Natural killer cell treated with Interleukin-12 subunit alpha and Interleukin-12 subunit beta and Interleukin-15 and Interleukin-18, amount 100 ng/mL, for 72 hours (primary cell): ENCODE results near the gene FBF1. TPM values are rescaled to one million over a fixed set of nuclear protein-coding genes. Genes with fewer than 3 reads are reported as not detected.
"Not testable (repeated sequence)": the region's sequence is repeated elsewhere in the genome, so short reads cannot be mapped to it uniquely, and the experiment has no call there.

ENCODE experiments used
- ATAC-seq, 2 donors: fragments of 150-1000 bp; cut with Tn5 transposase in 1 of 2; sonication (Bioruptor Pico), chemical (Tn5 transposase) in 1 of 2; 2 replicates each; pipeline ENCODE4 v1.10.0; 2021
- DNase-seq: peaks from one replicate; pipeline ENCODE4 v3.0.0; 2022; ENCODE audit warnings: low spot score
- H3K27ac Mint-ChIP-seq, 2 donors: 1 replicate in 1 of 2; 2 replicates in 1 of 2; pipeline ENCODE4 v1.8.0; 2022; ENCODE audit warnings: mixed read lengths in 2 of 2, mild to moderate bottlenecking in 1 of 2, moderate library complexity in 1 of 2
- H3K27me3 Mint-ChIP-seq, 2 donors: 1 replicate in 1 of 2; 2 replicates in 1 of 2; pipeline ENCODE4 v1.8.0; 2022; ENCODE audit warnings: mixed read lengths in 2 of 2
- H3K36me3 Mint-ChIP-seq: one replicate; pipeline ENCODE4 v1.8.0; 2022; ENCODE audit warnings: mixed read lengths
- H3K4me1 Mint-ChIP-seq, 2 donors: 1 replicate in 1 of 2; 2 replicates in 1 of 2; pipeline ENCODE4 v1.8.0; 2022; ENCODE audit warnings: low read depth in 2 of 2, mixed read lengths in 2 of 2, mild to moderate bottlenecking in 1 of 2
- H3K4me3 Mint-ChIP-seq: one replicate; pipeline ENCODE4 v1.8.0; 2022; ENCODE audit warnings: mixed read lengths
- H3K9me3 Mint-ChIP-seq: 2 replicates; pipeline ENCODE4 v1.8.0; 2022; ENCODE audit warnings: mixed read lengths
- total RNA-seq, 2 donors: library from RNA; stranded (reverse); gene quantifications; one replicate each; pipeline ENCODE4 v1.2.3, GENCODE V29; 2022

Gene FBF1
- total RNA-seq, 2 donors from 2014 or later = 10.2 to 34.4 TPM

DNA sequence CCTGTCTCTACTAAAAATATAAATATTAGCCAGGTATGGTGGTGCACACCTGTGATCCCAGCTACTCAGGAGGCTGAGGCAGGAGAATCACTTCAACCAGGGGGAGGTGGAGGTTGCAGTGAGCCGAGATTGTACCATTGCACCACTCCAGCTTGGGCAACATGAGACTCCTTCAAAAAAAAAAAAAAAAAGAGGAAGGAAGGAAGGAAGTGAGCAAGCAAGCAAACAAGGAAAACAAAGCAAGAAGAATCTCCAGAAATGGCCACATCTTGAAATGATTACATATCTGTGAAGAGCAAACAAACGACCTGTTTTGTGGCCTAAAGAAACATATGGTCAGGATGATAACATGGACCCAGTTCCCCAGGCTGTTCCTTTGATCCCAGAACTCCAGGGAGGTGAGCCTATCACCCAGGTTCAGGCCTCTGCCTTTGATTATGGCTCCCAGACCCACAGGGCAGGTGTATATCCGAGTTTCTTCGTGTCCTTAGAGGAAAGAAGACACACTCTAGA, 29.2 kb upstream of the FBF1 start:
- H3K4me3 Mint-ChIP-seq = no peak overlapping the region
- DNase-seq (no peak), ATAC-seq (no peak)
- peaks cover 6% of the 10 kb centered on the region for H3K36me3 Mint-ChIP-seq
- H3K9me3 Mint-ChIP-seq = no peaks in the 10 kb centered on the region
- H3K27ac Mint-ChIP-seq = peak overlapping the region in 1 of 2 donors; percentile 29
- peaks cover 9 to 11% of the 10 kb centered on the region in 2 donors for H3K4me1 Mint-ChIP-seq
- H3K27me3 Mint-ChIP-seq = no peaks in the 10 kb centered on the region

DNA sequence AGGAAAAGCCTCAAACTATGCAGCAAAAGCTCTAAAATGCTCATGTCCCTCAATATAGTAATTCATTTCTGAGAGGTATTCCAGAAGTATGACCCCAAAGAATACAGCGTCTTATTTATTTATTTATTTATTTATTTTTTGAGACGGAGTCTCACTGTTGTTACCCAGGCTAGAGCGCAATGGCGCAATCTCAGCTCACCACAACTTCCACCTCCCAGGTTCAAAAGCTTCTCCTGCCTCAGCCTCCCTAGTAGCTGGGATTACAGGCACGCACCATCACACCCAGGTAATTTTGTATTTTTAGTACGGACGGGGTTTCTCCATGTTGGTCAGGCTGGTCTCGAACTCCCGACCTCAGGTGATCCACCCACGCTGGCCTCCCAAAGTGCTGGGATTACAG, 28.2 kb upstream of the FBF1 start:
- ATAC-seq, H3K27me3 Mint-ChIP-seq, DNase-seq, H3K4me3 Mint-ChIP-seq, H3K27ac Mint-ChIP-seq, H3K9me3 Mint-ChIP-seq, H3K36me3 Mint-ChIP-seq: not testable (repeated sequence)
- H3K4me1 Mint-ChIP-seq = peaks cover 9 to 11% of the 10 kb centered on the region in 2 donors

DNA sequence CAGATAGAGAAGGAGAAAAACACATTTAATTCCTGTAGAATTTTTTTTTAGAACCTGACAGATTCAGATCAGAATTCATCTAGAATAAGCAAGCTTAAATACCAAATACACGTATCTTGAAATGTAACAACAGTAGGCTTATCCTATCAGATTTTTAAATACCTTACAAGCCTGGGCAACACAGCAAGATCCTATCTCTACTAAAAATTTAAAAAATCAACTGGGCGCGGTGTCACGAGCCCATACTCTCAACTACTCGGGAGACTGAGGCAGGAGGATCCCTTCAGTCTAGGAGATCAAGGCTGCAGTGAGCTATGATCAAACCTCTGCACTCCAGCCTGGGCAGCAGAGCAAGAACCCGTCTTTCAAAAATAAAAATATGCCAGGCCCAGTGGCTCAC, 24.6 kb upstream of the FBF1 start:
- Mint-ChIP-seq H3K4me1 (peaks cover 3 to 6% of the 10 kb centered on the region in 2 donors), H3K36me3 (peaks cover 6% of the 10 kb centered on the region), H3K9me3 (no peaks in the 10 kb centered on the region), H3K27ac (peak overlapping the region in 1 of 2 donors; percentile 17), H3K27me3 (no peaks in the 10 kb centered on the region), H3K4me3 (no peak overlapping the region)
- DNase-seq (no peak), ATAC-seq (no peak)

DNA sequence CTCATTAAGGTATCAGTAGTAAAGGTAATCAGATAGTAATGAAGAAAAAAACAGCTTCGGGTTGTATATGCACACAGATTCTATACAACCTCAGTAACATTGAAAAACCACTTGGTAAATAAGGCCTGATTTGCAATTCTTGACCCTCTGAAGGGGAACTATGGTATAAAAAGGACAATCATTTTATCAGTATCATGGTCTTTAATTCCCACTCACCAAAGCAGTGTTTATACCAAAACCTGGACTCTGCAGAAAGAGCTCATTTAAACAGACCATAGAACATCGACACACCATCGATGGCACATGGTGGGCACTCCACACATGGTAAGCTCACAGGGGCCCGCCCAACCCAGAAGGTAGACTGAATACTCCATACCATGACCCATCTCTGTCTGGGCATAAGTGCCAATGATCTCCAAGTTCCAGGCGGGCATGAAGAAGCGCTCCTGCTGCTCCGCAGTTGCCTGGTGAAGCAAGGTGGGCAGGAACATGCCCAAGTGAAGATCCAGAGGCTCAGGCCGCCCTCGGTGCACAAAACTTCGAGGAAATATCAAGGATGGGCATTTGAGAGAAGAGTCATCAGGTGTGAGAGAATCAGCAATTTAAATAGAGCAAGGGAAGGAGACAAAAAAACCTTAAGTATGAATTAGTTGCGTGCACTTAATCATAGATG, 19.1 kb upstream of the FBF1 start:
- no peaks in the 10 kb centered on the region for H3K4me1 Mint-ChIP-seq
- H3K36me3 Mint-ChIP-seq = peaks cover 4% of the 10 kb centered on the region
- ATAC-seq (no peak), DNase-seq (no peak)
- H3K4me3 Mint-ChIP-seq = no peak overlapping the region
- H3K9me3 Mint-ChIP-seq = no peaks in the 10 kb centered on the region
- no peaks in the 10 kb centered on the region for H3K27me3 Mint-ChIP-seq
- H3K27ac Mint-ChIP-seq = no peak overlapping the region

DNA sequence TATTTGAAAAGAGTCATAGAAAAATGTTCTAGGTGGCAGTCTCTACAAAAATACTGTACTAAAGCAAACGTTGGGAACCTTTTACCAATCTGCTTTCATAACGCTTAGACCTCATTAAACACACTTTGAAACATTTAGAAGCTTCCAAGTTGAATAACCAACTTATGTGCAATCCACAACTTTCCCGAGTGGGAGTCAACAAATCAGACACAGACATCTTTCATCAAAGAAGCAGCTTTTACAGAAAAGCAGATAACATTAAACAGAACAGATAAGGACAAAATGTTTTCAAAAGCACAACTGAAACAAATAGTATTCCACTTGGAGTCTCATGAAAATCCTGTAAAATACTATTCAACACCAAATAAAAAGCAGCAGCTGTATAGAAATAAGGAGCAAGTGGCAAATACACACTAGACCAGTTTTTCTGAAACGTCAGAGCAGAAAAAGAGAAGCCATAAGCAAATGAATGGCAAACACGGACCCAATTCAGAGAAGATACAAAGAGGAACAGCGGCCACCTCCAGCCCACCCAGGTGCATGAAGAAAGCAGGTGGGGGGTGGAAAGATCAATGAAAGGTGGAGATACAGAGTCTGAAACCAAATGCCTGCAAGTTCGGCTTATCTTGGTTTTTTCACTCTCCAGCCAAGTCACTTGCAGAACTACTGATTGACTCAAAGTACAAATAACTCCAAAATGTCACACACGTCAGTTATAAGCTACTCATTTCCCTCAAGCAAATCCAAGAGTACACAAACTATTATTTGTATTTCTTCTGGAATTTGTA, 18.4 kb upstream of the FBF1 start:
- H3K4me3 Mint-ChIP-seq = no peak overlapping the region
- H3K36me3 Mint-ChIP-seq = peaks cover 4% of the 10 kb centered on the region
- no peaks in the 10 kb centered on the region for H3K27me3 Mint-ChIP-seq
- DNase-seq (no peak), ATAC-seq (no peak)
- no peaks in the 10 kb centered on the region for H3K4me1 Mint-ChIP-seq
- no peaks in the 10 kb centered on the region for H3K9me3 Mint-ChIP-seq
- H3K27ac Mint-ChIP-seq = no peak overlapping the region

DNA sequence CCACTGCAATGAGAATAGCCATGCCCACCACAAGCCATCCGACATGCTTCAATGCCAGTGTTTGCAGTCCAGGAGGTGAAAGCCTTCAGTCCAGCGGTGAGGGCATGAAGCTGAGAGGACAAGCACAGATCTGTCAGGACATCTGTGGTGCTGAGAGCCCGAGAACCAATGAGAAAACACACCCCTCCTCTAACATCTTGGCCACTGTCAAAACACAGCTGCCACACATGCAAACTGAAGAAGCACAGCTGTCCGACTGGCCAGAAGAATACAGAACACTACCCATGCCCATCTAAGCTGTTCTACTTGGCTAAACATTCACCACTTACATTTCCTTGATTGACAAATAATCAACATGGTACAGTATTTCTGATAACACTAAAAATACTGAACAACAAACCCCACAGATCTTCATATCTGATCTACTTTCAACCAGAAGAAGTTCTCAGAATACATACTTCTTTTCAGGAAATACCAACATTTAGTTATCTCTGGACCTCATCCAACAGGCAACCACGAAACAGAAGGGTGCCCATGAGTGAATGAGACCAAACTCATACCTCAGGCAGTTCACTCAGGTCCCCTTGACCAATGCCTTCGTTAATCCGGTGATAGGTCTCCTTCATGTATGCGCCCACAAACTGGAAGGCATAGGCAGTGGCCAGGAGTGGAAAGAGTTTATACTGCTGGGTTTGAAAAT, 10.2 kb upstream of the FBF1 start:
- no peaks in the 10 kb centered on the region for H3K4me1 Mint-ChIP-seq
- DNase-seq (no peak), ATAC-seq (peak in 1 of 2 donors; percentile 70)
- H3K4me3 Mint-ChIP-seq = peak overlapping the region; percentile 3
- H3K36me3 Mint-ChIP-seq = peaks cover 10% of the 10 kb centered on the region
- H3K9me3 Mint-ChIP-seq = no peaks in the 10 kb centered on the region
- no peaks in the 10 kb centered on the region for H3K27me3 Mint-ChIP-seq
- H3K27ac Mint-ChIP-seq = peak overlapping the region in 1 of 2 donors; percentile 10

DNA sequence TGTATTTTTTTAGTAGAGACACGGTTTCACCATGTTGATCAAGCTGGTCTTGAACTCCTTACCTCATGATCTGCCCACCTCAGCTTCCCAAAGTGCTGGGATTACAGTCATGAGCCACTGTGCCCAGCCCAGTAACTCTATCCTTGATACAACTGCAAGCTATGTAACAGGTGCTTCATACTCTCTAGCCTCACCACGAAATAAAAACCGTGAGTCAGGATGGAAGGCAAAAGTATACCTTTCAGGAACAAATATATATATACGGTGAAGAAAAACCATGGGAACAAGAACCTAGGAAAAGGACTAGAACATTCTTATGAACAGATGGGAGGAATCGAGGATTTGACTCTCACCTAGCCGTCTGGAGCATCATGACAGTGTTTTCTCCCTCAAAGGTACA, 9.6 kb upstream of the FBF1 start:
- ATAC-seq (no peak), DNase-seq (no peak)
- Mint-ChIP-seq H3K27me3 (no peaks in the 10 kb centered on the region), H3K4me3 (no peak overlapping the region), H3K27ac (peak overlapping the region in 1 of 2 donors; percentile 10), H3K9me3 (no peaks in the 10 kb centered on the region), H3K36me3 (peaks cover 7% of the 10 kb centered on the region), H3K4me1 (no peaks in the 10 kb centered on the region)

DNA sequence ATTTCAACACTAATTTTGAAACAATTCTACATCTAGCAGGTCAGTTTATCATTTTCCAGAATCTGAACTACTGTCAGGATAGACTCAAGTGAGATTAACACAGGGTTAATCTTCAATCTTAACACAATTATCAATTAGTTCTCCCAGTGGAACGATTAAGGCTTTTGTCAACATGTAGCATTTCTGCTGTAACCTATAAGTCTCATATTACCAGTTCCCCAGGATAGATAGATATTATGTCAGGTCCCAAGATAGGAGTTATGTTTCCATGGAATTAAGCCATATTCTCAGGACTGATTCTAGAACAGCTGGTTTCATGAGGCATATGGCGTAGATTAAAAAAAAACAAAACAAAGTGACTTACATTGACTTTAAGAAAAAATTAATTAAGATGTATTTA, 4.4 kb upstream of the FBF1 start:
- ATAC-seq = no peak
- no peaks in the 10 kb centered on the region for H3K27me3 Mint-ChIP-seq
- DNase-seq = no peak
- H3K27ac Mint-ChIP-seq = no peak overlapping the region
- H3K4me3 Mint-ChIP-seq = no peak overlapping the region
- peaks cover 6% of the 10 kb centered on the region for H3K36me3 Mint-ChIP-seq
- peaks cover 6% of the 10 kb centered on the region in 2 donors for H3K4me1 Mint-ChIP-seq
- H3K9me3 Mint-ChIP-seq = no peaks in the 10 kb centered on the region

DNA sequence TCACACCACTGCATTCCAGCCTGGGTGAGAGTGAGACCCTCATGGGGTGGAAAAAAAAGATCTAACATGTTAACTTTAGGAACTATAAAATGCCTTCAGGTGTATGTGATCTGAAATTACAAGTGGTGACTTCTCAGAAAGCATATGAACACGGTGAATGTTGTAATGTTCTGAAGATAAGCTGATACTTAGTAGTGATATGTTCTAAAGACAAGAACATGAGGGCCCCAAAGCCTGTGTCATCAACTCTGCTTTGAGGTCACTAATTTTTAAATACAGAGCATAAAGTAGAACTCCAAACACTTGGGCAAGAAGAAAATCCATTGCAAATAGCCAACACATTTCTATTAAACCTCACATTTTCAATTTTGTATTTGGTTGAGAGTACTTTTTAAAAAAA, 2.6 kb upstream of the FBF1 start:
- DNase-seq = no peak
- ATAC-seq = no peak
- Mint-ChIP-seq H3K27ac (peak overlapping the region in 1 of 2 donors; percentile 44), H3K9me3 (no peaks in the 10 kb centered on the region), H3K27me3 (no peaks in the 10 kb centered on the region), H3K36me3 (no peaks in the 10 kb centered on the region), H3K4me1 (peaks cover 6% of the 10 kb centered on the region in 2 donors), H3K4me3 (no peak overlapping the region)

DNA sequence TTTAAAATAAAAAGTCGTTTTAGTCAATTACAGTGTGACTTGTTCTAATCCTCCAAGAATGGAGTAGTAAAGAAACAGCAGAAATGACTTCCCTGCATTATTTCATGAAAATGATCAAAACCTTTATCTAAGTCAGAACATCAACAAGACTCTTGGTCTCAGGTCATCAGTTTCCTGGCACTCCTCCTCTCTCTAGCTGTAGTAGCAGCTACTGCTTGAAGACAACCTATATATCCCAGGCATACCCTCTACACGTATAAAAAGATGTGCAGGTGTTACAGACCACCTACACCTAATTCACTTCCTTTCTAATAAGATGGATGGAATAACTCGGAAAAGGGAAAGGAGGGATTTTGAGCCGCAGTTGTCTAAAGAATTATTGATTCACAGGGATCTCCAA, 1.6 kb upstream of the FBF1 start:
- Mint-ChIP-seq H3K4me3 (no peak overlapping the region), H3K9me3 (no peaks in the 10 kb centered on the region), H3K27ac (no peak overlapping the region), H3K27me3 (no peaks in the 10 kb centered on the region), H3K36me3 (no peaks in the 10 kb centered on the region), H3K4me1 (peaks cover 6 to 9% of the 10 kb centered on the region in 2 donors)
- DNase-seq (no peak), ATAC-seq (no peak)

DNA sequence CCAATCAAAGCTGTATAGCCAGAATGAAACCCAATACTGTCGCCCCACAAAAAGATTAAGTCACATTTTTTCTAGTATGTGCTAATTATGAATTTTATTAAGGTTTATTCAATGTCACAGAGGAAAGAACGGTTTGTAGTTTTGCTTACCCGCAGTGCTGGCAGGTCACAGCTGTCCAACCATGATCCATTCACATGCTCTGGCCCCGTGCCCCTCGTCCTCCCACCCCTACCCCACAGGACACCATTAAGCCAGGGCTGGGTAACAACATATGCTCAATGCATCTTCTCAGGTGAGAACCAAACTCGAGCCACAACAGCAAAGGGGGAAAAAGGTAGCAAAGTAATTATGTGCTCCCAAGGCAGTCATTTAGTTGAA, 589 bp upstream of the FBF1 start:
- H3K36me3 Mint-ChIP-seq = no peaks in the 10 kb centered on the region
- peaks cover 6 to 9% of the 10 kb centered on the region in 2 donors for H3K4me1 Mint-ChIP-seq
- no peak for ATAC-seq
- no peak for DNase-seq
- H3K4me3 Mint-ChIP-seq = peak overlapping the region; percentile 97
- no peaks in the 10 kb centered on the region for H3K27me3 Mint-ChIP-seq
- peak overlapping the region; percentile 70 to 79 for H3K27ac Mint-ChIP-seq
- no peaks in the 10 kb centered on the region for H3K9me3 Mint-ChIP-seq

DNA sequence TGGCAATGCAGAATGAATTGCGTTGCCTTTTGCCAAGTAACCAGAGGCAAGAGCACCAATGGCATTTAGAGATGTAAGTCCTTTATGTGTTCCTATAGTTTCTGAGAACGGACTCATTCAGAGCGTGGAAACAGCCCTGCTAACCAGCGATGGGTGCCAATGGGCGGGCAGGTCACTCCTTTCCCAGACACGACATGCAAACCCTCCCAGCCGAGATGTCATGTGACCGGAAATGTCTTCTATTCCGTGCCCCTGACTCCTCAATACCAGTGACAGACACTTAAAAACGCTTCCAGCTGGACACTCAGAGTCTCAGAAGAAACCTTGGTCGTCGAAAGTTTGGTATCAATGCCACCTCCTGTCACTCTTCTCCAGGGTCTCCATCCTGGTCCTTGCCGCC, 3.2 kb downstream of the FBF1 start:
- no peak for ATAC-seq
- Mint-ChIP-seq H3K4me1 (peaks cover 6 to 9% of the 10 kb centered on the region in 2 donors), H3K9me3 (no peaks in the 10 kb centered on the region), H3K36me3 (no peaks in the 10 kb centered on the region), H3K27ac (no peak overlapping the region), H3K27me3 (no peaks in the 10 kb centered on the region), H3K4me3 (no peak overlapping the region)
- DNase-seq = no peak

DNA sequence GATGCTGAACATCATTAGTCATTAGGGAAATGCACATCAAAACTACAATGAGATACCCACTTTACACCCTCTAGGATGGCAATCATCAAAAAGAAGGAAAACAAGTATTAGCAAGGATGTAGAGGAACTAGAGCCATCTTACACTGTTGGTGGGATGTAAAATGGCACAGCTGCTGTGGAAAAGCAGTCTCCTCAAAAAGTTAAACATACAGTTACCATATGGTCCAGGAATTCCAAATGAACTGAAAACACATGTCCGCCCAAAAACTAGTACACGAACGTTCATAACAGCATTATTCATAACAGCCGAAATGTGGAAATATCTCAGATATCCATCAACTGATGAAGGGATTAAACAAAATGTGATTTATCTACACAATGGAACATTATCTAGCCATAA, 7.0 kb downstream of the FBF1 start:
- Mint-ChIP-seq H3K36me3 (no peaks in the 10 kb centered on the region), H3K9me3 (no peaks in the 10 kb centered on the region), H3K4me3 (no peak overlapping the region), H3K27me3 (no peaks in the 10 kb centered on the region), H3K27ac (no peak overlapping the region), H3K4me1 (peaks cover 0 to 3% of the 10 kb centered on the region in 2 donors)
- DNase-seq (no peak), ATAC-seq (no peak)

DNA sequence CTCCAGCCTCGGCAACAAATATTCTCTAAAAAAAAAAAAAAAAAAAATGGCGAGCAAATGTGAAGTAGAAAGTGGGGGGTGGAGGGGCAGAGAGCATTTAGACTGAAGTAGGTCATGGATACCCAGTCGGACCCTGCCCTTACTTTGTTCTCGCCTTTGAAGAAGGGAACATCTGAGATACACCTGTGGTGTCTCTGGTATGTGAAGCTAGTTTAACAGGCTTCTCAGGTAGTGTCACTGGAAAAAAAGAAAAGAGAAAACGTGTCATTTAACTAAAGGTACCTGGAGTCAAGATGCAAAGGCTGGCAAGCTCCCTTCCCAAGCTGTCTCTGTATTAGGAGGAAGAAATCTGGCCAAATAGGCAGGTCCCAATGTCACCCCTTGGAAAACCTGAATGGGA, 8.0 kb downstream of the FBF1 start:
- no peak overlapping the region for H3K27ac Mint-ChIP-seq
- H3K36me3 Mint-ChIP-seq = no peaks in the 10 kb centered on the region
- H3K4me1 Mint-ChIP-seq = peaks cover 0 to under 1% of the 10 kb centered on the region in 2 donors
- H3K4me3 Mint-ChIP-seq = no peak overlapping the region
- ATAC-seq (no peak), DNase-seq (peak; percentile 31)
- no peaks in the 10 kb centered on the region for H3K9me3 Mint-ChIP-seq
- no peaks in the 10 kb centered on the region for H3K27me3 Mint-ChIP-seq
